HG02571 (cell line): ENCODE data around the gene C2orf69.
A peak's percentile ranks its signal among the peaks of the same experiment; 100 is the strongest.

ENCODE experiments used
- ATAC-seq: cut with Tn5 transposase; IDR thresholded peaks from one replicate; pipeline ENCODE4 v1.9.1; 2021; ENCODE audit warnings: mild to moderate bottlenecking, moderate library complexity; ENCODE audit not compliant: unreplicated experiment

The C2orf69 gene, protein sequence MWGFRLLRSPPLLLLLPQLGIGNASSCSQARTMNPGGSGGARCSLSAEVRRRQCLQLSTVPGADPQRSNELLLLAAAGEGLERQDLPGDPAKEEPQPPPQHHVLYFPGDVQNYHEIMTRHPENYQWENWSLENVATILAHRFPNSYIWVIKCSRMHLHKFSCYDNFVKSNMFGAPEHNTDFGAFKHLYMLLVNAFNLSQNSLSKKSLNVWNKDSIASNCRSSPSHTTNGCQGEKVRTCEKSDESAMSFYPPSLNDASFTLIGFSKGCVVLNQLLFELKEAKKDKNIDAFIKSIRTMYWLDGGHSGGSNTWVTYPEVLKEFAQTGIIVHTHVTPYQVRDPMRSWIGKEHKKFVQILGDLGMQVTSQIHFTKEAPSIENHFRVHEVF

GRCh38 chr2:199911052-199911876 is at the start of gene C2orf69:
Gene C2orf69 (plus strand): TSS chr2:199911293. CDS start chr2:199911439, 146 bp downstream.
- ATAC-seq = peak; percentile 91

DNA sequence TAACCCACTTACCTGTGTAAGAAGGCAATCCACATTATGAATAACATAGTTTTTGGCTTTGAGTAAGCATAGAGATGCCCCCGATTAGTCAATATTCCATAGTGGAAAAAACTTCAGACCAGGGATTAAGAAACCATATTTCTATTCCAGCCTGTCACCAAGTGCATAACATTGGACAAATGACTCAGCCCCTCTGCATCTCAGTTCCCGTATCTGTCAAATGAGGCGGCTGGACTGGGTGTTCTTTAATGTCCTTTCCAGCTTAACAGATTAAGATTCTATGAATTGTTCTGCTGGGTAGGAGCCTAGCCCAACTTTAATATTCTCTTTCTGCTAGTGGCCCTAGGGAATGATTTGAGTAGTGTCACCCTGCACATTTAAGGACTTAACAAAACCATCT is 48.3 kb upstream of the C2orf69 start:
- no peak for ATAC-seq

- no peak for ATAC-seq
Measured at GRCh38 chr2:199865905-199866304, 45.2 kb upstream of the C2orf69 start.

GRCh38 chr2:199868431-199869226 is 42.5 kb upstream of the C2orf69 start:
- ATAC-seq = no peak

DNA sequence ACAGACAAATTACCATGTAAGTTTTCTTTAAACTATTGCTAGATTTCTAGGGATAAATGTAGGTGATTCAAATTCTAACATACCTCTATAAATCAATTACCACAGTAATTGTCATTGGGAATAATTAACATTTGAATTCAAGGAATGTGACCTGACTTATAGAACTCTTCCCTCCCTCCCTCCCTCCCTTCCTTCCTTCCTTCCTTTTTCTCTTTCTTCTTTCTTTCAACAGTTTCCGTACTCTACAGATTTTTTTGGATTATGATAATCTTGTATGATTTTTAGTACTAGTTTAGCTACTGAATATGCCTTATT is 41.9 kb upstream of the C2orf69 start:
- ATAC-seq = no peak

- ATAC-seq = no peak
Measured at GRCh38 chr2:199869653-199870052, 41.4 kb upstream of the C2orf69 start.

DNA sequence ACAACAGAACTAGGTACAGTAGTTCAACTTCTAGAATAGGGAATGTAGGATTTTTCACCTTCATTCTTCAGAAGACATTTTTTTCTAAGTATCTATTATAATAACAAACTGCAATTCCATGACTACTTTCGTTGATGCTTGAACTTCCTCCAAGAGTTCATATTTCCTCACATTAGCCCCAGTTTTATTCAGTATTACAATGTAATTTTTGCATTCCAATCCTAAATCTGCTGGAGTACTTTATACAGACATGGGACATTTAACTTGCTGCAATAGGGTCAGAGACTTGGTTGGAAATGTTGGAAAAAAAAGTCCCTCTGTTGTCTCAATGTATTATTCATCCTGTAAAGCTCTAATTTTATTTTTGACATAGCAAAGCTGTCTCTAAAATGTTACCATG is 40.5 kb upstream of the C2orf69 start:
- no peak for ATAC-seq

- ATAC-seq = no peak
Measured at GRCh38 chr2:199874209-199874608, 36.9 kb upstream of the C2orf69 start.

DNA sequence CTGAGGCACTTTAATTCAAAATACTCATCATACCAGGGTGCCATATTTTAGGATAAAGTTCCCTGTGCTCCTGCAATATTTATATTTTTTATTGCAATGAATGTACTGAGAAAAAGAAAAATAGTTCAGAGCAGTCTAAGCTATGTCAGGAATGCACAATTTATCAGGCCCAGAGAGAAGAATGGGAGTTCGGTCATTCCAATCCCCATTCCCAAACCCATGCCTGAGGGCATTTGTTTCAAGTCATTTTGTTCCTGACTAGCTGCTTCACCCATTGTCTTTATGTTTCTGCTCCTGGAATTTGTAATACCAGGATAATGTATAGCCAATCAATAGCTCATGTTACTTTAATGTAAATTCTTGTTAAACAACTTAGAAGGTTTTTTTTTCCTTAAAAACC is 35.7 kb upstream of the C2orf69 start:
- no peak for ATAC-seq

GRCh38 chr2:199882667-199883066 is 28.4 kb upstream of the C2orf69 start:
- ATAC-seq = no peak

GRCh38 chr2:199883474-199884212 is 27.4 kb upstream of the C2orf69 start:
- ATAC-seq = no peak

DNA sequence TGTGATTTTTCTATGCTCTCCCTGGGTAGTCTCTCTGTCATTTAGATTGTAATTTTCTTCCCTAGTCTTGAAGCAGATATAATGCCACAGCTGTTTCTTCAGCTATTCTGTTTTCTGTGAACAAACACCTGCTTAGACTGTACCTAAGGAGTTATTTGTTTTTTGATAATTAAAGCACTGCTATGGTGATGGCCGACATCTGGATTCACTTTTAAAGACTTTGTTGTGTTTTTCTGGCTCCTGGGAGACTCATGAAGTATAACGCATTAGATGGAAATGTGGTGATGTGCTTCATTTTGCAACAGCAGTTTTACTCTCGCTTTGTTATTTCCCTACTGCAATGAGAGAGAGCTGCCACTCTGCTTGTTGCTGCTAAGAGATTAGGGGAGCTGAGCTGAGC is 15.7 kb upstream of the C2orf69 start:
- ATAC-seq = no peak

GRCh38 chr2:199896617-199897016 is 14.5 kb upstream of the C2orf69 start:
- ATAC-seq = no peak

- ATAC-seq = no peak
Measured at GRCh38 chr2:199901942-199902341, 9.2 kb upstream of the C2orf69 start.

DNA sequence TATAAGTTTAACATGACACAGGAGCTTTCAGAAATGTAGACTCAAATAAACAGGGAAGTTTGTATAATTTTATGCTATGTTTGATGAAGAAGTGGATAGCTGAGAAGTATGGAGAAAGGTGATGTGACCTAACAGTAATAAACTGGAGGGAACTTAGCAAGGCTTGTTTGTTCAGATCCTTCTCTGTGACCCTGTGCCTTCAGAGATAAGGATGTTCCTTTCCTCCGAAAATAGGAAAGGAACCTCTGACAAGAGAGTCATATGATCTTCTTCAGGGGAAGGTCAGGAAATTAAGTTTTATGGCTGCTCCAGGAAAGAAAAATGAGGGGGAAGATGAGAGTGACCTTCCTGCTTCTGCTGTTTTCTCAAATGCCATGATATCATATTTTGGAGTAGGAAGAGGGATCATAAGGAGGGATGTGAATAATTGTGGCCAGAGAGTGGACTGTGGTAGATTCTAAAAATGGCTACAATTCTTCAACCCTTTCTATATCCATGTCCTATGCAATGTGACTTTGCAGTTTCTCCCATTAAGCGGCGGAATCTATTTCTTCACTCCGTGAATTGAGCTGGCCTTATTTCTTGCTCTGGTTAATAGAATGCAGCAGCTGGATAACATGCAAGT is 8.5 kb upstream of the C2orf69 start:
- ATAC-seq = no peak

DNA sequence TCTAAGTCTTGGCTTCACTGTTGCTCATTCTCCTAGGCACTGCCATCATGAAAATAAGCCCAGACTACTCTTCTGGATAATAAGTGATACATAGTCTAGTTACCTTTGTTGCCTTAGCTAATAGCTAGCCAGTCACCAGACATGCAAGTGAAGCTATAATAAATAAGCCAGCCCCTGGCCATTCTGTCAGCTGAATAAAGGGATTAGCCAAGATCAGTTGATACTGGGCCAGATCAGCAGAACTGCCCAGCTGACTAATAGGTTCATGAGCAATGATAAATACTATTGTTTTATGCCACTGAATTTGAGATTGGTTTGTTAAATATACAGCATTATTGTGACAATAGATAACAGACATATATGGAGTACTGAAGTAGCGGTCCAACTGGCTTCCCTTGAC is 8.0 kb upstream of the C2orf69 start:
- no peak for ATAC-seq

DNA sequence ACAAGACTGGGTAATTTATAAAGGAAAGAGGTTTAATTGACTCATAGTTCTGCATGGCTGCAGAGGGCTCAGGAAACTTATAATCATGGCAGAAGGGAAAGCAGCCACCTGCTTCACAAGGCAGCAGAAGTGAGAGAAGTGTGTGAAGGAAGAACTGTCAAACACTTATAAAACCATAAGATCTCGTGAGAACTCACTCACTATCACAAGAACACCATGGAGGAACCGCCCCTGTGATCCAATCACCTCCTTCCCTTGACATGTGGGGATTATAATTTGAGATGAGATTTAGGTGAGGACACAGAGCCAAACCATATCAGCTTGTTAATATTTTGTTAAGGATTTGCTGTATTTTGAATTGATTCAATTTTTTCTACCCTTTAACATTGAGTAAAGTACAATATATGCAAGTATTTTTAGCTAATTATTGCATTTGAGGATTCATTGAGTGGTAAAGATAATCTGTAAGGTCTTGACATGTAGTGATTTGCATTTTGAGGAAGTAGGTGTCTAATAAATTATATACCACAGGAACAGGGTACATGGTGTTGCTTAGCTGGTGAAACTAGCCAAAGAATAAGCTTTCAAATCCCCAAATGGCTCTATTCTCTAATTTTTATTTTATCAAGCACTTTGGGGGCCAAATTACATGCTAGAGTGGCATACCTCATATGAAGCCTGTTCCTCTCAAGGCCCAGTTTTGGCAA is 3.9 kb upstream of the C2orf69 start:
- no peak for ATAC-seq

DNA sequence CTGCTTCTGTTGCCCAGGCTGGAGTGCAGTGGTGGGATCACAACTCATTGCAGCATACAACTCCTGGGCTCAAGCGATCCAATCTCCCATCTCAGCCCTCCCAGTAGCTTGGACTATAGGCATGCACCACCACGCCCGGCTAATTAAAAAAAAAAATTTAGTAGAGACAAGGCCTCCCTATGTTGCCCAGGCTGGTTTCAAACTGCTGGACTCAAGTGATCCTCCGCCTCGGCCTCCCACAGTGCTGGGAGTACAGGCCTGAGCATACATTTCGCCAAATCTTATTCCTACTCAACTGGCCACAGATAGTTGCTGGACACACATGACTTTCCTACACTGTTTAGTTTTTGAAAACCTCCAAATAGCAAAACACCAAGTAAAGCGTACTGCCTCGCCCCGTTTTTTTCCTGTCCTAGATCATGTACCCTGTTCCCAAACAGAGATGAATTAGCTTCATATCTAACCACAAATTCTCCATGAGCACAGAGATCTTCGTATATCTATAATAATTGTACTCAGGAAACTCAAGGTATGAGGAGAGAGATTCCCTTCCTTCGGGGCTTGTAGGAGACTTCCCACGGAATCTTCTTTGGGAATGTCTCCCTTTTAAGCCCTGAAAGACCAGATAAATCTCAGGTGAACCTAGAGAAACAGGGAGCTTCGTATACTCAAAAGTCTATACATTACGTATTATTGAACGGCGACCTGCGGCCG is 598 bp upstream of the C2orf69 start:
- no peak for ATAC-seq

GRCh38 chr2:199911877-199912161 is 726 bp downstream of the C2orf69 start:
- ATAC-seq = no peak
